ENCODE results near the gene CHAC2.
"Not testable (repeated sequence)": the region's sequence is repeated elsewhere in the genome, so short reads cannot be mapped to it uniquely, and the experiment has no call there.

Gene CHAC2

DNA sequence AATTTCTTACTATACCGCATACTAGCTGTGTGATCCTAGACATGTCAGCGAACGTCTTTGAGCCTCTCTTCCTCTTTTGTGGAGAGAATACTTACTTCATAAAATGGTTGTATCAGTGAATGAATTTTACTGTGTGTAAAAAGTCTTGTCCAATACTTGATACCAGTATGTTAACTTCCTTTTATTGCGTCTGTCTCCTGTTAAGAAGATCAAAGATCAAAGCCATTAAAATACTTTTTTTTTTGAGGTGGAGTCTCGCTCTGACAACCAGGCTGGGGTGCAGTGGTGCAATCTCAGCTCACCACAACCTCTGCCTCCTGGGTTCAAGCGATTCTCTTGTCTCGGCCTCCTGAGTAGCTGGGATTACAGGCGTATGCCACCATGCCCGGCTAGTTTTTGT is 52.4 kb downstream of the CHAC2 start:
- TF ChIP-seq, protein P1, sequence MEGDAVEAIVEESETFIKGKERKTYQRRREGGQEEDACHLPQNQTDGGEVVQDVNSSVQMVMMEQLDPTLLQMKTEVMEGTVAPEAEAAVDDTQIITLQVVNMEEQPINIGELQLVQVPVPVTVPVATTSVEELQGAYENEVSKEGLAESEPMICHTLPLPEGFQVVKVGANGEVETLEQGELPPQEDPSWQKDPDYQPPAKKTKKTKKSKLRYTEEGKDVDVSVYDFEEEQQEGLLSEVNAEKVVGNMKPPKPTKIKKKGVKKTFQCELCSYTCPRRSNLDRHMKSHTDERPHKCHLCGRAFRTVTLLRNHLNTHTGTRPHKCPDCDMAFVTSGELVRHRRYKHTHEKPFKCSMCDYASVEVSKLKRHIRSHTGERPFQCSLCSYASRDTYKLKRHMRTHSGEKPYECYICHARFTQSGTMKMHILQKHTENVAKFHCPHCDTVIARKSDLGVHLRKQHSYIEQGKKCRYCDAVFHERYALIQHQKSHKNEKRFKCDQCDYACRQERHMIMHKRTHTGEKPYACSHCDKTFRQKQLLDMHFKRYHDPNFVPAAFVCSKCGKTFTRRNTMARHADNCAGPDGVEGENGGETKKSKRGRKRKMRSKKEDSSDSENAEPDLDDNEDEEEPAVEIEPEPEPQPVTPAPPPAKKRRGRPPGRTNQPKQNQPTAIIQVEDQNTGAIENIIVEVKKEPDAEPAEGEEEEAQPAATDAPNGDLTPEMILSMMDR (IDR thresholded peaks at IDR 0.05; ENCODE audit: control extremely low read depth, extremely low read depth, low read depth, missing control alignments), result no peak
- ChIA-PET CTCF (interaction anchor here (0.9 to 1.3 kb wide), 4 partner anchors 19 to 885 kb away, joined by 3 read pairs; no protein-coding TSS in a partner anchor), POLR2A (no interaction called here)
- DNase-seq (ENCODE audit: extremely low spot score), result no peak

DNA sequence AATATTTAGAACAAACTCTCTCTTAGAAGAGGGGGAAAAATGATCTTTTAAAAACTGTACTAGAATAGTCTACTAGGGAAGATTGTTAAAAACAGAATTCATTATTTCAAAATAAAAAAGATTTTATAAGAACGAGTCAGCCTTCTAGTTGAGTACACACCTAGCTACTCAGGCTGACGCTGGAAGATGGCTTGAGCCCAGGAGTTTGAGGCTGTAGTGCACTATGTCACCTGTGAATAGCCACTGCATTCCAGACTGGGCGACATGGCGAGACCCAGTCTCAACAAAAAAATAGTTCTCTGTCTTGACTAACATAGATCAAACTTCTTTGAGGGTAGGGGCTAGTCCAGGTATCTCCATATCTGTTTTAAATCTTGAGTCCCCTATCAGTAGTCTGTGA is 53.1 kb downstream of the CHAC2 start:
- ChIA-PET POLR2A (no interaction called here), CTCF (interaction anchor here (1.3 kb wide), 1 partner anchor 884 kb away, joined by 3 read pairs; no protein-coding TSS in a partner anchor)
- DNase-seq (ENCODE audit: extremely low spot score), result no peak
- TF ChIP-seq, protein P1 (IDR thresholded peaks at IDR 0.05; ENCODE audit: control extremely low read depth, extremely low read depth, low read depth, missing control alignments), result no peak

GRCh38 chr2:53821810-53822209 is 54.2 kb downstream of the CHAC2 start:
- ChIA-PET CTCF (interaction anchor here (1.4 kb wide), 1 partner anchor 8 kb away, joined by 3 read pairs; no protein-coding TSS in a partner anchor), POLR2A (no interaction called here)
- TF ChIP-seq, protein P1 (IDR thresholded peaks at IDR 0.05; ENCODE audit: control extremely low read depth, extremely low read depth, low read depth, missing control alignments), result no peak
- DNase-seq (ENCODE audit: extremely low spot score), result no peak

DNA sequence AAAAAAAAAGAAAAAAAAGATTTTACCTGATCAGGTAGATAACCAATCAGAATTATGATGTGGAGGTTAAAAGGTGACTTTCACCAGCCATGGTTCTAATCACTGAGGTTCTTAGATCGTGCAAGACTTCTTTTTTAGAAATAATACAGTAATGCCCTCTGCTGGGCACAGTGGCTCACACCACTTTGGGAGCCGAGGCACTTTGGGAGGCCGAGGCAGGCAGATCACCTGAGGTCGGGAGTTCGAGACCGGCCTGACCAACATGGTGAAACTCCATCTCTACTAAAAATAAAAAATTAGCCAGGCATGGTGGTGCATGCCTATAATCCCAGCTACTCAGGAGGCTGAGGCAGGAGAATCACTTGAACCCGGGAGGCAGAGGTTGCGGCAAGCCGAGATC is 56.0 kb downstream of the CHAC2 start:
- POLR2A ChIA-PET; DNase-seq (ENCODE audit: extremely low spot score); CTCF ChIA-PET: not testable (repeated sequence)
- TF ChIP-seq, protein P1 (IDR thresholded peaks at IDR 0.05; ENCODE audit: control extremely low read depth, extremely low read depth, low read depth, missing control alignments), result peak; percentile 22

Measured in GM10248 (cell line).